SK-N-SH treated with all-trans-retinoic acid at 6 μM for 48 hours (cell line): ENCODE measurements around the gene ST6GALNAC3.

Experiments used
- ATAC-seq: fragments of 200-7000 bp; cut with Tn5 transposase; 3 replicates; pipeline ENCODE4 v1.9.1; 2020; ENCODE audit warnings: mild to moderate bottlenecking, moderate library complexity
- ARNTL ChIP-seq: fragments of 450-650 bp; formaldehyde crosslinking; IDR thresholded peaks from 2 replicates; pipeline ENCODE4 v1.5.0; 2020; ENCODE audit warnings: low read depth, mild to moderate bottlenecking, moderate library complexity, borderline replicate concordance
- BACH2 ChIP-seq: fragments of 250-450 bp; sonication (Bioruptor Pico); IDR thresholded peaks from 2 replicates; pipeline ENCODE4 v1.9.0; 2021; ENCODE audit warnings: mild to moderate bottlenecking, borderline replicate concordance
- CSDC2 ChIP-seq: fragments of 250-450 bp; sonication (Bioruptor Pico); IDR thresholded peaks from 2 replicates; pipeline ENCODE4 v1.5.0; 2020; ENCODE audit warnings: mild to moderate bottlenecking, moderate library complexity
- GLIS3 ChIP-seq: fragments of 250-450 bp; sonication (Bioruptor Pico); IDR thresholded peaks from 2 replicates; pipeline ENCODE4 v1.5.0; 2020; ENCODE audit warnings: mild to moderate bottlenecking, moderate library complexity
- TCF4 ChIP-seq: fragments of 250-450 bp; sonication (Bioruptor Pico); IDR thresholded peaks from 2 replicates; pipeline ENCODE4 v1.8.0; 2021; ENCODE audit warnings: mild to moderate bottlenecking, moderate library complexity, borderline replicate concordance
- ZFP3 ChIP-seq: fragments of 250-450 bp; sonication (Bioruptor Pico); IDR thresholded peaks from 2 replicates; pipeline ENCODE4 v1.5.0; 2020; ENCODE audit warnings: mild to moderate bottlenecking, moderate library complexity
- TF ChIP-seq, protein P1 (sequence below): fragments of 250-450 bp; sonication (Bioruptor Pico); IDR thresholded peaks from 2 replicates; pipeline ENCODE4 v1.5.1; 2021; ENCODE audit warnings: mild to moderate bottlenecking, moderate library complexity
- TF ChIP-seq, protein P2 (sequence below): fragments of 250-450 bp; sonication (Bioruptor Pico); IDR thresholded peaks from 2 replicates; pipeline ENCODE4 v1.5.1; 2020; ENCODE audit warnings: low read depth, mild to moderate bottlenecking, moderate library complexity
- TF ChIP-seq, protein P3 (sequence below): fragments of 250-450 bp; sonication (Bioruptor Pico); IDR thresholded peaks from 2 replicates; pipeline ENCODE4 v1.5.0; 2020; ENCODE audit warnings: mild to moderate bottlenecking, moderate library complexity
- TF ChIP-seq, protein P4 (sequence below): fragments of 250-450 bp; sonication (Bioruptor Pico); IDR thresholded peaks from 2 replicates; pipeline ENCODE4 v1.8.0; 2021; ENCODE audit warnings: low read depth, mild to moderate bottlenecking, moderate library complexity, borderline replicate concordance
- TF ChIP-seq, protein P5 (sequence below): fragments of 250-450 bp; sonication (Bioruptor Pico); IDR thresholded peaks from 2 replicates; pipeline ENCODE4 v1.8.0; 2020; ENCODE audit warnings: mild to moderate bottlenecking, moderate library complexity, borderline replicate concordance

ST6GALNAC3 gene

DNA sequence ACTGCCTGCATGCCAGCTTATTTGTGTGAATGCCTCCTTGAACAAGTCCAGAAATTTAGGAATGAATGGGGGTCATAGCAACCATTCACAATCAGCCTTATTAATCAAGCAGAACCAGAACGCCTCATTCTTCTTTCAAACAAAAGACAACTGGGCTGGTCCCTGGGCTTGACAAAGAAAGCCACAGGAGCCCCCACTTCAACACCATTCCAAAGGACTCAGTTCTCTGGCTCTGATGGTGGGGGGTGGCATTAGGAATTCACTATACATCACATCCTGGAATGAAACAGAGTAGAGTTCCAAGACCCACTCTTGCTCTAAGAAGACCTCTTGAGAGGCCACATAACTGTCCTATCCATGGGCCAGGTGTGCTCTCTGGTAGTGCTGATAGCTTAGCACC lies 606.1 kb downstream of the ST6GALNAC3 start:
- TF ChIP-seq ARNTL (no peak), ZFP3 (CRISPR knock-in tag) (no peak), CSDC2 (no peak)
- ATAC-seq: no peak

DNA sequence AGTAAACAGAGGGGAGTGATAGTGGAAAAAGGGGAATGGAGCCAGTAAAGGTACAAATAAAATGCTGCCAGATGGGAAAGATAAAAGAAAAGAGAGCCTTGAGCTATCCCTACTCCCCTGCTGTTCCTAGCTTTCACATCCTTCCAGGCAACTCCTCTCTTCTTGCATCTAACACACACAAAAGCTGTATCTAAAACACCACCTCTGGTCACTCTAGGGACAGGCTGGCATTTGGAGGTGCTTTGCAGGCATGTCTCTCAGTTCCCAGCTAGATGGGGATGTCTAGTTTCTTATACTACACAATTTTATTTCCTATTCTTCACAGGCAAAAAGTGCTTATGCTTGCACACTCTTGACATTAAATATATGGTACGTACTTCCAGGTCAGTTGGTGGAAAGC lies 607.6 kb downstream of the ST6GALNAC3 start:
- no peak; the same call in 2 of the 3 replicates for ATAC-seq

More for the DNA sequence above, 607.6 kb downstream of the ST6GALNAC3 start:
- TF ChIP-seq GLIS3 (CRISPR knock-in tag) (no peak), BACH2 (CRISPR knock-in tag) (no peak), ZFP3 (CRISPR knock-in tag) (no peak), TCF4 (CRISPR knock-in tag) (no peak)
- TF ChIP-seq, protein P1, sequence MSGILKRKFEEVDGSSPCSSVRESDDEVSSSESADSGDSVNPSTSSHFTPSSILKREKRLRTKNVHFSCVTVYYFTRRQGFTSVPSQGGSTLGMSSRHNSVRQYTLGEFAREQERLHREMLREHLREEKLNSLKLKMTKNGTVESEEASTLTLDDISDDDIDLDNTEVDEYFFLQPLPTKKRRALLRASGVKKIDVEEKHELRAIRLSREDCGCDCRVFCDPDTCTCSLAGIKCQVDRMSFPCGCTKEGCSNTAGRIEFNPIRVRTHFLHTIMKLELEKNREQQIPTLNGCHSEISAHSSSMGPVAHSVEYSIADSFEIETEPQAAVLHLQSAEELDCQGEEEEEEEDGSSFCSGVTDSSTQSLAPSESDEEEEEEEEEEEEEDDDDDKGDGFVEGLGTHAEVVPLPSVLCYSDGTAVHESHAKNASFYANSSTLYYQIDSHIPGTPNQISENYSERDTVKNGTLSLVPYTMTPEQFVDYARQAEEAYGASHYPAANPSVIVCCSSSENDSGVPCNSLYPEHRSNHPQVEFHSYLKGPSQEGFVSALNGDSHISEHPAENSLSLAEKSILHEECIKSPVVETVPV: no peak
- TF ChIP-seq, protein P2, sequence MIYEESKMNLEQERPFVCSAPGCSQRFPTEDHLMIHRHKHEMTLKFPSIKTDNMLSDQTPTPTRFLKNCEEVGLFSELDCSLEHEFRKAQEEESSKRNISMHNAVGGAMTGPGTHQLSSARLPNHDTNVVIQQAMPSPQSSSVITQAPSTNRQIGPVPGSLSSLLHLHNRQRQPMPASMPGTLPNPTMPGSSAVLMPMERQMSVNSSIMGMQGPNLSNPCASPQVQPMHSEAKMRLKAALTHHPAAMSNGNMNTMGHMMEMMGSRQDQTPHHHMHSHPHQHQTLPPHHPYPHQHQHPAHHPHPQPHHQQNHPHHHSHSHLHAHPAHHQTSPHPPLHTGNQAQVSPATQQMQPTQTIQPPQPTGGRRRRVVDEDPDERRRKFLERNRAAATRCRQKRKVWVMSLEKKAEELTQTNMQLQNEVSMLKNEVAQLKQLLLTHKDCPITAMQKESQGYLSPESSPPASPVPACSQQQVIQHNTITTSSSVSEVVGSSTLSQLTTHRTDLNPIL (CRISPR knock-in tag): no peak
- TF ChIP-seq, protein P3, sequence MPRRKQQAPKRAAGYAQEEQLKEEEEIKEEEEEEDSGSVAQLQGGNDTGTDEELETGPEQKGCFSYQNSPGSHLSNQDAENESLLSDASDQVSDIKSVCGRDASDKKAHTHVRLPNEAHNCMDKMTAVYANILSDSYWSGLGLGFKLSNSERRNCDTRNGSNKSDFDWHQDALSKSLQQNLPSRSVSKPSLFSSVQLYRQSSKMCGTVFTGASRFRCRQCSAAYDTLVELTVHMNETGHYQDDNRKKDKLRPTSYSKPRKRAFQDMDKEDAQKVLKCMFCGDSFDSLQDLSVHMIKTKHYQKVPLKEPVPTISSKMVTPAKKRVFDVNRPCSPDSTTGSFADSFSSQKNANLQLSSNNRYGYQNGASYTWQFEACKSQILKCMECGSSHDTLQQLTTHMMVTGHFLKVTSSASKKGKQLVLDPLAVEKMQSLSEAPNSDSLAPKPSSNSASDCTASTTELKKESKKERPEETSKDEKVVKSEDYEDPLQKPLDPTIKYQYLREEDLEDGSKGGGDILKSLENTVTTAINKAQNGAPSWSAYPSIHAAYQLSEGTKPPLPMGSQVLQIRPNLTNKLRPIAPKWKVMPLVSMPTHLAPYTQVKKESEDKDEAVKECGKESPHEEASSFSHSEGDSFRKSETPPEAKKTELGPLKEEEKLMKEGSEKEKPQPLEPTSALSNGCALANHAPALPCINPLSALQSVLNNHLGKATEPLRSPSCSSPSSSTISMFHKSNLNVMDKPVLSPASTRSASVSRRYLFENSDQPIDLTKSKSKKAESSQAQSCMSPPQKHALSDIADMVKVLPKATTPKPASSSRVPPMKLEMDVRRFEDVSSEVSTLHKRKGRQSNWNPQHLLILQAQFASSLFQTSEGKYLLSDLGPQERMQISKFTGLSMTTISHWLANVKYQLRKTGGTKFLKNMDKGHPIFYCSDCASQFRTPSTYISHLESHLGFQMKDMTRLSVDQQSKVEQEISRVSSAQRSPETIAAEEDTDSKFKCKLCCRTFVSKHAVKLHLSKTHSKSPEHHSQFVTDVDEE: no peak
- TF ChIP-seq, protein P4, sequence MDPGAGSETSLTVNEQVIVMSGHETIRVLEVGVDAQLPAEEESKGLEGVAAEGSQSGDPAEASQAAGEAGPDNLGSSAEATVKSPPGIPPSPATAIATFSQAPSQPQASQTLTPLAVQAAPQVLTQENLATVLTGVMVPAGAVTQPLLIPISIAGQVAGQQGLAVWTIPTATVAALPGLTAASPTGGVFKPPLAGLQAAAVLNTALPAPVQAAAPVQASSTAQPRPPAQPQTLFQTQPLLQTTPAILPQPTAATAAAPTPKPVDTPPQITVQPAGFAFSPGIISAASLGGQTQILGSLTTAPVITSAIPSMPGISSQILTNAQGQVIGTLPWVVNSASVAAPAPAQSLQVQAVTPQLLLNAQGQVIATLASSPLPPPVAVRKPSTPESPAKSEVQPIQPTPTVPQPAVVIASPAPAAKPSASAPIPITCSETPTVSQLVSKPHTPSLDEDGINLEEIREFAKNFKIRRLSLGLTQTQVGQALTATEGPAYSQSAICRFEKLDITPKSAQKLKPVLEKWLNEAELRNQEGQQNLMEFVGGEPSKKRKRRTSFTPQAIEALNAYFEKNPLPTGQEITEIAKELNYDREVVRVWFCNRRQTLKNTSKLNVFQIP (CRISPR knock-in tag): no peak
- TF ChIP-seq, protein P5, sequence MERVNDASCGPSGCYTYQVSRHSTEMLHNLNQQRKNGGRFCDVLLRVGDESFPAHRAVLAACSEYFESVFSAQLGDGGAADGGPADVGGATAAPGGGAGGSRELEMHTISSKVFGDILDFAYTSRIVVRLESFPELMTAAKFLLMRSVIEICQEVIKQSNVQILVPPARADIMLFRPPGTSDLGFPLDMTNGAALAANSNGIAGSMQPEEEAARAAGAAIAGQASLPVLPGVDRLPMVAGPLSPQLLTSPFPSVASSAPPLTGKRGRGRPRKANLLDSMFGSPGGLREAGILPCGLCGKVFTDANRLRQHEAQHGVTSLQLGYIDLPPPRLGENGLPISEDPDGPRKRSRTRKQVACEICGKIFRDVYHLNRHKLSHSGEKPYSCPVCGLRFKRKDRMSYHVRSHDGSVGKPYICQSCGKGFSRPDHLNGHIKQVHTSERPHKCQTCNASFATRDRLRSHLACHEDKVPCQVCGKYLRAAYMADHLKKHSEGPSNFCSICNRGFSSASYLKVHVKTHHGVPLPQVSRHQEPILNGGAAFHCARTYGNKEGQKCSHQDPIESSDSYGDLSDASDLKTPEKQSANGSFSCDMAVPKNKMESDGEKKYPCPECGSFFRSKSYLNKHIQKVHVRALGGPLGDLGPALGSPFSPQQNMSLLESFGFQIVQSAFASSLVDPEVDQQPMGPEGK: no peak
